ENCODE measurements around the gene TRAPPC8. TPM values are rescaled to one million over a fixed set of nuclear protein-coding genes. Genes with fewer than 3 reads are reported as not detected.

Gene TRAPPC8
- total RNA-seq, 1 donor from 2014 or later: 75.6 TPM

DNA sequence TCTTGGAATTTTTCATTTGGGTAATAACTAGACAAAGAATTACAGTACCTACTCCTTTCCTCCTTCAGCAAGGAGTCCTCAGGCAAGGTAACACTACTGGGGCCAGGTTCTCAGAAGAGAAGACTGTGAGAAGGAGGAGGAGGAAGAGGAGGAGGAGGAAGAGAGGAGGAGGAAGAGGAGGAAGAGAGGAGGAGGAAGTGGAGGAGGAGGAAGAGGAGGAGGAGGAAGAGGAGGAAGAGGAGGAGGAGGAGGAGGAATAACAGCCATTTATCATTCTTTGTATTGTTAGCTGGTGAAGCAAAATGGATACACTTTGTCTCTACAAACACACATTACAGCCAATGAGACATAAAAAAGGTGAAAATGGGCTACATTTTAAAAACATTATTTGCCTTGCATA is 149.4 kb downstream of the TRAPPC8 start:
- no peak for DNase-seq (ENCODE audit: low read depth)

DNA sequence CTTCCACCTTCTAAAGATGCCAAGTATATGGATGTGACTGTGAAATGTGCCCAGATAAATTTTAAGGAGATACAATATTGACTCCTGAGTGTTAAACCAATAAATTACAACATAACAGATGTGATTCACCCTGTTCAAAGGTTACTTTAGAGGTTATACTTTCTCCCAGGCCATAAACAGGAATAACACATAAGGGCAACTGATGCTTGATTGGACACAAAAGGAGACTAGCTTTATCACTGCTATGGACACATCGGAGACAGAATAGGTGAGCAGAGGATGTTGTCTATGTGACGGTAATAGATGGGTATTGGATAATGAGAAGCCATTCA is 150.4 kb downstream of the TRAPPC8 start:
- DNase-seq (ENCODE audit: low read depth): no peak

DNA sequence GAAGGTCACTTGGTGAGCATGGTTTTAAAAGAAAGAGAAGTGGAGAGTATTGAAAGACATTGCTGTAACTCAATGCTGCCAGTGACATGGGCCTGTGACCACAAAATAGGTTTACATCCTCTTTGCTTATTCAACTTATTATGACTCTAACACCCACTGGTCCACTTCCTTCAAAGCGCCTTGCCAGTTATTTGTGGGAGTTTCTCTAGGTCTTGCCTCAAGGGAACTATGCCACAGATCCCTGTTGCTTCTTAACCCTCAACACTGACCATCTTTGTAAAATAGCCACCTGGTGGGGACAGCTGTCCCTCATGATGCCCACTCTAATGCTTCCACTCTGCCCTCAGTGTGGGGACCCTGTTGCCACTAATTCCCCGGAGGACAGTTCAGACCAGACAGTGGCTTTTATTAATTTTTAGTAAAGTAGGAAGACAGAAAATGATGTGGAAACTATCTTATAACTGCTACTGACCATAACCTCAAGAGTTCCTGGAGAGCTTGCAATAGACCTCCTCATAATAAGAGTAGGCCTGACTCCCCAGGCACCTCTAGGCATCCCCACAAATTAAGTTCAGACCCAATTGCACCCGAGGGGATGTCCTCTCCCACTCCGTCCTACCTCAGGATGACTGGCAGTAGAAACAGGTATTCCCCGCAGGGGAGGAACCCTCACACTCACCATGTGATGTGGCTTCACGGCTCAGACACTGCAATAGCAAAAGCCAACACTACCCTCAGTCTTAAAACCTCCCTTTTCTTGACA is 150.9 kb downstream of the TRAPPC8 start:
- DNase-seq (ENCODE audit: low read depth): no peak

DNA sequence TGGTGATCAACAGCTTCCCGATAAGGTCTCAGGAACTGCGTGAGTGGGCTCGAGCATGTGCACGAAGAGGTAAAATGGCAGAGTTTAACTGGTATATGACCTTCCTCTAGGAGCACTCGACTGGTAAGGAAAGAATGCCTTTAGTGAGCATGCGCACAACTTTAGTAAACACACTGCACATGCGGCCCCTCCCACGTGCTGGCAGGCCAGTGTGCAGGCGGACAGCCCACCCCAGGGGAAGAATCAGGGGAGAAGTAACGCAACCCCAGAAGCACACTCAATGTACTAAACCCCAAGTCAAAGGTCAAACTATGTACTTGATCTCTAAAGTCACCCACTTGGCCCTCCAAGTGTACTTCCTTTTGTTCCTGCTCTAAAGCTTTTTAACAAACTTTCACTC is 153.5 kb downstream of the TRAPPC8 start:
- no peak for DNase-seq (ENCODE audit: low read depth)

DNA sequence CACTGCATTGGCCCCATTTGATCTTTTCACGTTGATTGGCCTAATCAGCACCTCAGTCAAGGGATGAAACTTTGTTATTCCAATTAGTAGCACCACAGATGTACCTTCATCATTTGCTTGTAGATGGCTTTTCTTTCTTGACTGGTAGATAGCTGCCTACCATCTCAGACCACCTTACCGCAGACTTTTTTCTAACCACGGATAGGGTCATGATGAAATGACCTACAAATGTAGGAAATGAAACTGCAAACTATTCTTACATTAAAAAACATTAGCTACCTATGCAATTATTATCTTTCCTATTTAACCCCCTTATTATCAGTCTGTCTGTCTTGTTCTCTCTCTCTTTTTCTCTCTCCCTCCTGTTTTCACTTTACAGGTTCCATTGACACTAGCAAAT is 159.9 kb downstream of the TRAPPC8 start:
- no peak for DNase-seq (ENCODE audit: low read depth)

Other genes with a start within 250 kb of the TRAPPC8 start
- gene SLC25A52, start 182.2 kb downstream of the TRAPPC8 start, total RNA-seq: 0.80 TPM in 1 of 2 replicates, not detected in the other
- 1.5 and 4.0 TPM in 2 replicates for gene RNF125, start 75.7 kb upstream of the TRAPPC8 start, total RNA-seq
- gene RNF138, start 148.7 kb upstream of the TRAPPC8 start, total RNA-seq: 15.3 and 18.3 TPM in 2 replicates
- gene MEP1B, start 246.9 kb upstream of the TRAPPC8 start, total RNA-seq: not detected in 2 replicates

All from renal cortical epithelial cell (primary cell).